Measurements from ENCODE around the gene MAP7D1.

GRCh38 chr1:36164361-36164760 is 8.4 kb downstream of the MAP7D1 start:
- TF ChIP-seq CTCF (IDR thresholded peaks at IDR 0.05) (no peak), POLR2A (IDR thresholded peaks at IDR 0.05) (no peak), POLR2AphosphoS5 (IDR thresholded peaks at IDR 0.05) (no peak), EP300 (IDR thresholded peaks at IDR 0.05) (no peak)
